ENCODE results near the gene NPHP4.

Gene NPHP4

DNA sequence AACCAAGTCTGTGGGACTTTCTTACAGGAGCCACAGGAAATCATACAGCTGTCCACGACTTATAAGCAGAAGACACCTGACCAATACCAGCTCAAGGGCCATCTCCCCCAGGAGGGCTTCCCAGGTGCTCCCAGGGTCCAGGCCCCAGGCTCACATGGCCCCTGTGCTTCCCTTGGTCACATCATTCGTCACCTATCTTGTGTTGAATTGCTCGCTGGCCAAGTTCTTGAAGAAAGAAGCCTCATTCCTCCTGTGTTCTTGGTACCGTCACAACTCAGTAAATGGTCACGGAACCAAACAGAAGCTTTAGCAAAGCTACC is 3.0 kb downstream of the NPHP4 start:
- no peak for DNase-seq

DNA sequence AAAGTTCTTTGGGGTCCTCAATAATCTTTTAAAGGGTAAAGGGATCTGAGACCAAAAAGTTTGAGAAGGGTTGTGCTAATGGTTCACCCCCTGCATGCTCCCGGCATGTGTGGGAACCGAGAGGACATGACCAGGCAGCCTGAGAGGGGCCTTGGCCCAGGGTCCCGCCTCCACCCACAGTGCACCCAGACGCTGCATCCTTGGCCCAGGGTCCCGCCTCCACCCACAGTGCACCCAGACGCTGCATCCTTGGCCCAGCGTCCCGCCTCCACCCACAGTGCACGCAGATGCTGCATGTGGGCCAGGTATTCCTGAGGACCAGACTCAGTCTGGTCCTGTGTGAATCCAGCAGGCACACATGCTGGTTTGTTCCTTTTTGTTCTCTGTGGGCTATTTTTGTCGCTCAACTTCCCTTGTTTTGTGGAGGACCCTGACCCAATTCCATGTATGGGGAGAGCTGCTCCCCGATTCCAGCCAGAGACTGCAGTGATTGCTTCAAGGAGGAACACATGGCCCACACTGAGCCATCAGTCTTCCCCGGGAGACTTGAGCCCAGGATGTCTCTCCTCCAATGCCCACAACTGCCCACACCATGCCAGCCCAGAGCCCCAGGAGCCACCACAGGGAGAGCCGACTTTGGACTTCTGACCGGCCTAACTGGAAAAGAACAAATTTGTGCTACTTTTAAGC is 3.5 kb downstream of the NPHP4 start:
- no peak for DNase-seq

DNA sequence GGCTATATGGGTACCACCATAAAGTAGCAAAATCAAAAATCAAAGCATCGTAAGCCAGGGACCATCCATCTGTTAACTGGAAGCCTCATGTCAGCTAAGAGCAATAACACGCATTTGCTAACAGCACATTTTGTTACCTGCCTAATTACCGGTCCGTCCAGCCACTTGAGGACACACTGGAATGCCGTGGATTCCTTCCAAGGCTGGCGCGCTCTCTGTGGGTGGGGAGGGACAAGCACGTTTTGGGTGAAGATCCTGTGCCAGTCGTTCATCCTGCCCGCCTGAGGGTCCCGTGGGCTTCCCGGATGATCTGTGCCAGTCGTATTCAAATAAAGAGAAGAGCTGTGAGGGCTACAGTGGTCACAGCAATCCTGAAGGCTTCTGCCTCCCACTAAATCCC is 6.2 kb downstream of the NPHP4 start:
- DNase-seq: no peak

DNA sequence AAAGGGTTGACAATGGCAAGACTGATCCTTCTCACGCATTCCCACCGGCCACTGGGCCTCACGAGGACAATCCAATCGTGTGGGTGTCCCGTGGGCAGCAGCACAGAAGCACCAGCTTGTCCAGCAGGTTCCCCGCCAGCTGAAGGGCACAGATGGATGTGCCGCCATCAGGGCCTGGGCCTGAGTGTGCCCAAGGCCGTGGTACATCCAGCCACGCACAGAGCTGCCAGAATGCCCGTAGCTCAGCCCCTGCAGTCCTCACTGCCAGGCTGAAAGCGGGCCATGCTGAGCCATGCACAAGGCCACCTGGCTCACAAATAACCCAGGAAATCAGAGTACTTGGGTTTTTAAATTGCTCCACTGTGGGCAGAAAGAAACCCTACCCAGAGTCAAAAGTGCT is 7.0 kb downstream of the NPHP4 start:
- no peak for DNase-seq

DNA sequence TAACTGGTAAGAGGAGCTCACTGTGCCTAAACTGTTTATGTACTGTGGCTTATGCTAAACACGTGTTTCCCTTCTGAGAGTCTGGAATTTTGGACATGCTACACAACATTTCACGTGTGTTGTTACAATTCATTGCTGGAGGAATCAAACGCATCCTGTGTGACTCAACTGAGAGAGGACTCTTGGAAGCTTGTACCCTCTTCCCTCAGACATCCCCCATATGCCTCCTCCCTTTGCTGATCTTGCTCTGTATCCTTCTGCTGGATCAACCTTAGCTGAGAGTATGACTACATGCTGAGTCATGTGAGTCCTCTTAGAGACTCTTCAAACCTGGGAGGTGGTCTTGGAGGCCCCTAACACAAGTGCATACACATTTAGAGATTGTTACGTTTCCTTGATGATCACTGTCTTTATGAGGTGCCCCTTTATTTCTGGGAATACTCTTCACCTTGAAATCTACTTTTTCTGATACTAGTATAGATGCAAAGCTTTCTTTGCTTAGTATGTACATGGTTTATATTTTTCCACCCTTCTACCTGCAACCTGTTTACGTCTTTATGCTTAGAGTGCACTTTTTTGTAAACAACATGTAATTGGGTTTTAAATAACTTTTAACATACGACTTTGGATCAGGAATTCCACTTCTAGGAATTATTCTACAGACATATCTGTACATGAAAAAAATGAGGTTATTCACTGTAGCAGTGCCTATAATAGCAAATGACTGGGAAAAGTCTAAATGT is 8.7 kb downstream of the NPHP4 start:
- DNase-seq: peak; percentile 92

DNA sequence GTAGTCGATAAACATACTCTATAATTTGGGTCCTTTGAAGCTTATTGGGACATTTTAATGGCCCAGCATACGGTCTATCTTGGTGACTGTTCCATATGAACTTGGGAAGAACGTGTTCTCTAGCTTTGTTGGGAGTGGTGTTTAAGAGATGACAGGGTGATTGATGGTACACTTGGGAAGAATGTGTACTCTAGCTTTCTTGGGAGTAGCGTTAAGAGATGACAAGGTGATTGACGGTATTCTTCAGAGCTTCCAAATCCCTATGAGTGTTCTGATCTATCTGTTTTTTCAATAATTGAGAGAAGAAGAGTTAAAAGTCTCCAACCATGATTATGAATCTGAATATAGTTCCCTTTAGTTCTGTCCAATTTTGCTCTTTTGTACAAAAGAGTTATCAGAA is 9.4 kb downstream of the NPHP4 start:
- peak; percentile 75 for DNase-seq

DNA sequence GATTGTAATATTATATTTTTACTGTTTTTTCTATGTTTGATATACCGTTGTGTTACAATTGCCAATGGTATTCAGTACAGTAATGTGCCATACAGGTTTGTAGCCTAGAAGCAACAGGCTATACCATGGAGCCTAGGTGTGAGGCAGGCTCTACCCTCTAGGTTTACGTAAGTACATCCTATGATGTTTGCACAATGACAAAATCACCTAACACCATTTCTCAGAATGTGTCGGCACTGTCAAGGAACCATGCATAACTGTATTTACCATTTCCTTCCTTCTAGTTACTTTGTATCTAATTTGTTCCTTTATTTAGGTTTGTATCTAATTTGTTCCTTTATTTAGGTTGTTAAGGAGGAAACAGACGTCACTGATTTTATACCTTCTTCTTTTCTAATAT is 9.9 kb downstream of the NPHP4 start:
- DNase-seq: no peak

DNA sequence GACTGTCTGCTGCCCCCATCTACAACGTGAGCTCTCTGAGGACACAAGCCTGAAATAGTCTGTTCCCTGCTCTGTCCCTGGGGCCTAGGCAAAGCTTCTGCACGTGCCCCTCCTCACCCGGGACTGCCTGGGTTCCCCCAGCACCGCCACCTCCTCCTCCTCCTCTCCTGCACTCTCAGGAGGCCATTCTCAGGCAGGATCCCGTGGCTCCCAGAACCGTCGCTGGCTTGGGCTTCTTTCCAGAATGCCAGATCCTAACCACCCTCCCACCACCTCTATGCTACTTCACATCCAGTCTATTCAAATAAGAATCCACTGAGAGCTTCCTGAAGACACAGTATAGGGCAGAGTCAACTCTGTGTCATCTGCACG is 11.2 kb downstream of the NPHP4 start:
- DNase-seq: no peak

DNA sequence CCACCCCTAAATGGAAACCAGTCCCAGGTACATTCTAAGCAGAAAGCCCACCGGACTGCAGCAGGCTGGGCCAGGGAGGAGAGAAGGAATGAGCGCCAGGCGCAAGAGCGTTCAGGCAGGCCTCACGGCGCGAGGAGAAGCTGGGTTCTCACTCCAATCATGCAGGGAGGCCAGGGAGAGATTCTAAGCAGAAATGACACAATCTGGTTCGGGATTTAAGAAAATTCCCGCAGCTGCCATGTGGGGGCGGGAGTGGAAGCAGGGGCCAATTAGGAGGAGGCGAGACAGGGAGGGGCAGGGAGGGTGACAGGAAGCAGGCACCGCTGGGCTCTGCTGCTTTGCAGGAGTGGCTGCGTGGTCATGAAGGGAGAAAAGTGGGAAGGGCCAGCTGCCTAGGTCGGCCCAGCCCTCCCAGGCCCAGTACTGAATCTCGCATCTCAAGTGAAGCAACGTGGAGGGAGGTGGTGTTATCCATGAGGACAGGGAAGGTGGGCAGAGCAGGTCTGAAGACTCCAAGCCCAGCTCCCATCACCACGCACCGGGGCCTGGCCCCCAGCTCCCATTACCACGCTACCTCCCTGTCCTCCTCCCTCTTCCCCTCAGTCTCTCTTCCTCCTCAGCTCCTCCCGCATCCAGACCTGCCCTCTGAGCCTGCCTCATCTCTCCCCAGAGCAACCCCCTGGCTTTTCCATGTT is 11.8 kb downstream of the NPHP4 start:
- DNase-seq: peak; percentile 74

DNA sequence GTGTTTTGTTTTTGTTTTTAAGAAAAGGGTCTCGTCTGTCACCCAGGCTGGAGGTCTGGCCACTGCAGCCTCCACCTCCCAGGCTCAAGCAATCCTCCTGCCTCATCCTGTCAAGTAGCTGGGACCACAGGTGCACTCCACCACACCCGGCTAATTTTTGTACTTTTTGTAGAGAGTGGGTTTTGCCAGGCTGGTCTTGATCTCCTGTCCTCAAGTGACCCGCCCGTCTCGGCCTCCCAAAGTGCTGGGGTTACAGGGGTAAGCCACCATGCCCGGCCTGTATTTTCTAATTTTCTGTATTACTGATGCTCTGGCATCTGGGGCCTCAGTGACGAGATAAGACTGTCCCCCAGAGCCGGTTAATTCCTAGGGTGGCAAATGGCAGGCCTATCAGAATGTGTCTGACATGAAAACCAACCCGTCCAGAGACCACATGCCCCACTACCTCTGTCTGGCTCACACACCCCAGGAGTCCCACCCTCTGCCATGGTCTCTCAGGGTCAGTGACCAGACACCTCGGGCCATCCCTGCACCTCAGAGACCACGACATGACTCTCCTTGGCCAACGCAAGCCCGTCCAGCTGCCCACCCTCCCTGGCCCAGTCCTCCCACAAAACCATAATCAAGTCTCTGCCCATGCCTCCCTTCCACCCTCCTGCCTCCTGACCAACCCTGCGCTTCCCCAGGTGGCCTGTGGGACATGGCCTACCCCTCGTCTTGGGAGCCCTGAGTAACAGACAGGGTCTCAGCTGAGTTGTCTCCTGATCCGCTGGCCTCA is 12.5 kb downstream of the NPHP4 start:
- no peak for DNase-seq

DNA sequence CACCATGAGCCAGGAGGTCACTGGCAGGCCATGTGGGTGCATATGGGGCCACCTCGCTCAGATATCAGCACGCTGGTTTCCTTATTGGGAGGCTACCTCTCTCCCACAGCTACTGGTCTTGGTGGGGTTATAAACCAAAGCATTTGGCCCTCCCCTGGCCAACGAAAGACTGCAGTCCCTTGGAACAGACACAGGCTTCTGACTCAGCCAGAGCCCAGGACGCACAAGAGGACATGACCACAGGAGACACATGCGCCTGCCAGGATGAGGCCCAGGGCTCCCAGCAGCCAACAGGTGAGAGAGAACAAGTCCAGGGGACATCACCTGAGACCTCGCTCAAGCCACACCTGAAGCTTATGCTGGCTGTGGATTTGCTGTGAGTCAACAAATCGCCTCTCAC is 13.8 kb downstream of the NPHP4 start:
- DNase-seq: no peak

DNA sequence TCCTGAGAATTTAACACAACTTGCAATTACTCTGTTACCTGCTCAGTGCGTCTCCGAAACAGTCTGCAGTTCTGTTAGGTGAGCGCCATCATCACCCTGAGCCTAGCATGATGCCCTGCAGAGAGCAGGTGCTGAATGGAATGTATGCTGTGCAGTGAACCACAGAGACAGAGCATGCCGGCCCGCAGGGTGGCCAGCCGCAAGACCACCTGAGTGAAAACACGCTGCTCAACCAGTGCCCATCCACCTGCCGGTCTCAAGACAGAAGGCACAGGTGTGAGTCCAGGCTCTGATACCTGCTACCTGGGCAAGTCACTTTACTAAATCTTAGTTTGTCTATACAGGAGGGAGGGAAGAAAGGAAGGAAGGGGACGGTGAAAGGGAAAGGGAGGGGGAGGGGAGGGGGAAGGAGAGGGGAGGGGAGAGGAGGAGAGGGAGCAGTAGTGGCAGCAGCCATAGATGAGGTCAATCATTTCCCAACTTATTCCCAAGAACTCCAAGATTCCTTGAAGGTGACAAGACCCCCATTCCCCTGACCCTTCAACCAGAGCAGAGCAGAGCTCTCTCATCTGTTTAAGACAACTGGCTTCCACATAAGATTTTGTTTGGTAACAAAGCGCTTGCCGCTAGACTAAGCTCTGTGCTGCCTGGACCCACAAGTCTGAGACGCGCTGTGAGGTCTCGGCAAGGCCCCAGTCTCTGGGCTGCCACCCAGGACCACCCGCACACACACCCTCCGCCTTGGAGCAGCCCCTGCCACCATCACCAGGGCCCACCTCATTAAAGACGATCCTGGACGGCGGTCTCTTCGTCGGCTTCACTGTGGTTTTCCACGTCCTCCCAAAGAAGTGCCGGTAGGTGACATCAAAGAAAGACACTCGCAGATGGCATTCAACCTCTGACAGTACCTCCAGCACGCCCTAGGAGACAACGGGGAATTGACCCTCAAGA is 14.5 kb downstream of the NPHP4 start:
- no peak for DNase-seq

DNA sequence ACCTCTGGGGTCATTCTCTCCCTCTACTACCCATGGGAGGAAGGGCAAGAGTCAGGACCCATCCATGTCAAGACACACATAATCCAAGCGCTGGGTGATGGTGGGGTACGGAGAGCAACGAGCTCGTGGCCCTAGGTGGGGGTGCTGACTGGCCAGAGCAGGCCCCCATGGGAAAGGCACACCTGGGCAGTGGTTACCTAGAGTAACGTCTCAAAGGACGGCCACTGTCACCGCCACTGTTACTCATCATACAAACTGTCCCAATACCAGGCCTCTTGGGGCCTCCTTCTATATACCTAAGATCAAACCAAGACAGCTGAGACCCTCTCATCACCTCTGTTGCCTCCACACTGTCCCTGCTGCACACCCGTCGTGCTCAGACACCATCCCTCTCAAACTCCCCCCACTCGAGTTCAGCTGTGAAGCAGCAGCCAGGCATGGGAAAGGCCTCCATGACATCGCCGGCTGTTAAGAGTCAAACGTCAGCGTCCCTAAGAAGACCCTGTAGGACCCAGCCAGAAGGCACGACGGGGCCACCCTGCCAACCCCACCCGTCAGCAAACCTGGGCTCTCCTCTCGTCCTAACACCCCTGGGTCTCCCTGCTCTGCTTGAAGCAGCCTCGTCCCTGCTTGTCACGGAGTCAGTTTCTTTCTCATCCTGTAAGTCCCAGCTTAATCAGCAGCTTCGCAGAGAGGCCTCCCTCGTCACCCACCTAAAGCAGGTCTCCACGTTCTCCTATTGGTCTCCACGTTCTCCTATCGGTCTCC is 15.3 kb downstream of the NPHP4 start:
- DNase-seq: no peak

DNA sequence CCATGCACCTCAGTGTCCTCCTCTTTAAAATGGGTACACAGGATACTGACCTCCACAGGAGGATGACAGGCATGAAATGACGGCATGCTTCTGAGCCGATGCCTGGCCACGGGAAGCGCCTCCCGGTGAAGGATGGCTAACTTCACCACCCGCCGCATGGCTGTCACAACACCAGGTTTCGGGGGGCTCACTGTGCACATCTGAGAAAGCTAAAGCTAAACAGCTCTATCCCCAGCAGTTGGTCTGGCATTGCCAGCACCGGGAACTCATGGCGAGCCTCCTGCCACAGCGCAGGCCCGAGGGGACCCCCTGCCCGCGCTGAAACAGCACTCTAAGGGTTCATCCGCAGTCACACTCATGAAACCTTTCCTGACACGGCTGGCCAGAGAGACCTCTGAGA is 16.0 kb downstream of the NPHP4 start:
- DNase-seq: no peak

DNA sequence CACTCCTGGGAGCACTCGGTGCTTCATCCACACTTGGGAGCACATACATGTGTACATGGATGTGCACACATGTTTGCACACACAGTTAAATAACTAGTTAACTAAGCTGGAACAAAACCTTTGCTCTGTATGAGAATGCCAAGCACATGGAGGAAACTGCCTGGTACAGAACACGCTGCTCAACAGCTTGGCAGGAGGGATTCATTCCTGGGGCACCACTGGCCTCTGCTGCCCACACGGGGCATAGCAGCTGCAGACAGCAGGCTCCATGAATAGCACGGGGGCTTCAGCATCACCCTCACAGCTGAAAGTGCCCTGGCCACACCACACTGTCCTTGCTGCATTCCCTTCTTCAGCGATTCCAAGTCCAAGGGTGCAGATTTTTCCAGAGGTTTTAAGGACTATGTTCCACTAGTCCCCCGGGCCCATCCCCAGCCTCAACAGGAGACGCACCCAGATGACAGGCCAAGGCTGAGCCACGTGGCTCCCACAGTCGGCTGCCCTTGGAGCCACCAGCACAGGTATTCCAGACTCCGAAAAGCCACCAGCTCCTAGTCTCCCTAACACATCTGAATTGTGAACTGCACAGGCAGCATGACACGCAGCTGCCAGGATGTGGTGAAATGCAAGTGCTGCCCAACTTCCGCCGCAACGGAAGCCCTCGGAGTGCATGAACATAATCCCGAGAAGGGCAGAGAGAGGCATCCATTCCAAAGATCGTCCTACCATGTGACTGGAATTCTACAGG is 16.9 kb downstream of the NPHP4 start:
- peak; percentile 50 for DNase-seq

DNA sequence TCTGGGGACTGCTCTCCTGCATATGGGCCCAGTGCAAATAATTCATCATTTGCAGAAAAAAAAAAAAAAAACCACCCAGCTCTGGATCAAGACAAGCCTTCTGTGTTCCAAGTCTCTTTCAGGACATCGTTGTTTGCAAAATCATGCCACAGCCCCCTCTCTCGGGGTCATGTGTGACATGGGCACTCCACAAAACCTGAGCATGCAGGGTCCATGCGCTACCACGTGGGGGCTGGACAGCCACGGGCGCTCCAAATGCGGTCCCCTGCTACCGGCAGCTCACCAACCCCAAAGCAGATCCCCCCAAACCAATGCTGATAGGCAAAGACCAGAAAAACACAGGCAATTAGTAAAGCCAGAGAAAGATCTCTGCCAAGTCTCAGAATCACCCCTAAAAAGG is 17.6 kb downstream of the NPHP4 start:
- no peak for DNase-seq

DNA sequence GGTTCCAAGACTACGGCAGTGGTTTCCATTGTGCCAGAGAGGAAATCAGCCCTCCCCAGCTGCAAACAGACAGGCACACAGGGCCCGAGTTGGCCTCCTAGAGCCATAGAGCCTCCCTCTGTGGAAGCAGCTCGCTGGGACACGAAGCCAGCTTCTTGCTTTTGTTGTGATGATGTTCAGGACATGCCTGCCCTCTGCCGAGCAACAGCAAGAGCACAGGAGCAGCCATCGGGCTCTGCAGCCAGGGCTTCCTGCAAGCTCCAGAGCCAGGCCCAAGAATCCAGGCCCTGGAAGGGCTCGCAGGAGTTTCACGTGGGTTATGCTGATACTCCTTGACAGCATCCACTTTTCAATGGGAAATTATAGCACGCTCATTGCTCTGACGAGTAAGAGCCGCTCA is 18.5 kb downstream of the NPHP4 start:
- no peak for DNase-seq

DNA sequence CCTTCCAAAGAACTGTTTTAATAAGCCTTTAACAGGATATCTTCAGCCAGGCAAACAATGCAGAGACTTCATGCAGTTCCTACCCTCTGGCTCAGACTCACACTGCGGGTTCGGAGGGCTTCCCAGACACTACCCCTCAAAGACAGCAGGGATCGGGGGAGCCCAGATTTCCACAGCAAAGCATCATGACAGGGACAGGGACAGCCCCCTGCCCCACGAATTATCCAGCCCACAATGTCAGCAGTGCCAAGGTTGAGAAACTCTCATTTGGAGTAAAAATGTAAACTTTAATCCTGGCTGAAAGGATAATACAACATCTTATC is 20.1 kb downstream of the NPHP4 start:
- no peak for DNase-seq

DNA sequence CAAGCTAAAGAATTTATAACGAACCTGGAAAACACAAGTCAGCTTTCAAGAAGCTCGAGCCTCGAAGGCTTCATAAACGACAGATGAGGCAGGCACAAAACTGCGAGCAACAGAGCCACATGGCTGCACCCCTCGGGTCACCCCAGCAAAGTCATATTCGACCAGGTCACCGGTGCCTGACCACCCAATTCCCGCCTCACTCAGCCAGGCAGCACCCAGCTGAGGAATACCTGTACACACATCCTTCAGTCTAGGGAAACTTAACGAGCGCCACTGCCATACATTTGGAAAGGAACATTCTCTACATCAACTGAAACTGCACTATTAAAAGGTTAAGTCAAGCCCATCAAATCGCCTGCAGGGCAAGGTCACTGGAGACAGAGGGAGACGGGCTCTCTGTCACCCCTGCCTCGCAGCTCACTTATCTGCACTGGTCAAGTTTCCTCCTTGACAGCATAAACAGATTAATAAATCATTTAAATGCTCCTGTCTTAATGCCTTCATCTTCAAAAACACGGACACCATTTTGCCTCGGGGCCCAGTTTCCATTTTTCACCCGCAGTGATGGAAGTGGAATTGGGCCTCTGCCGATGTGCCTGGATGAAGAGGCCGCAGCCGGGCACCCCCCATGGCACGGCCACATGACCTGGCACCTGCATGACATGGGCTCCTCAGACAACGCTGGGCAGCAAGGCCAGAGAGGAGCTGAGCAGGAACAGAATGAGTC is 20.6 kb downstream of the NPHP4 start:
- DNase-seq: no peak

DNA sequence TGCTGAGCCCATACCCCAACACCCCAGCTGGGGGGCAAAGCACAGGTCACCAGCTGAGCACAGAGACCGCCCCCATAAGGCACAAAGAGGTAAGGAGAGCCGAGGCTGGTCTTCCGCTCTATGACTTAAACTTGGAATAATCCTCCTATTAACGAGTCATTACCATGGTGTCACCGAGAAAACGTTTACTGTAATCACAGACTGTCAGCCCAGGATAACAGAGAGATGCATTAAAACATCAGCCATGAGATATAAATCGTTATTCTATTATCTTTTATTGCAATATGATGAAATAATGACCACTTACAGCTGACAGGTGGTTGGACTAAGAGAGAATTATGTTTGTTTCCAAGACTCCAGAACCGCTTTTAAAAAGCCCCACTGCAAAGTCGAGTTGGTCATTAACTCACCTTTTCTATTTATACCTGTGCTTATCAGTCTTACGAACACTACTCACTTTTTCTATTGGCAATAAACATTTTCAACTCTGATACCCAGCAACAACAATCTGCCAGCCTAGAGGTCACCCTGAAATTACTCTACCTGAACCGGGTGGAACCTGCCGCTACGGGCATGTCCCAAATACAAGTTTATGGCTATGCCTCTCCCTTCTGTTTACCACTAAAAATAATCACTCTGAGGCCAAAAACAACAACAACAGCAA is 21.5 kb downstream of the NPHP4 start:
- DNase-seq: no peak
